IMR-90 (cell line): ENCODE results near the gene PRKCH. TPM values are rescaled to one million over a fixed set of nuclear protein-coding genes. Genes with fewer than 3 reads are reported as not detected.

ENCODE experiments used
- ATAC-seq: fragments of 200-7000 bp; cut with Tn5 transposase; 2 replicates; pipeline ENCODE4 v1.9.1; 2020; ENCODE audit warnings: low read depth, mild to moderate bottlenecking, moderate library complexity
- BruUV-seq: library from RNA; stranded (reverse); fragments of 400-500 nt; replicated peaks from 2 replicates; lab custom pipeline; 2021; lab: Mats Ljungman, UMichigan
- CTCF ChIA-PET: fragments of 300-600 bp; formaldehyde crosslinking; extraction: SDS; loops from one replicate; lab custom pipeline; 2021; ENCODE audit warnings: antibody characterized with exemption; lab: Yijun Ruan, JAX
- POLR2A ChIA-PET: fragments of 300-600 bp; sonication (Branson Sonifier 250); formaldehyde crosslinking; loops from one replicate; lab custom pipeline; 2022; ENCODE audit warnings: antibody characterized with exemption; ENCODE audit not compliant: unreplicated experiment; lab: Charles Lee
- DNase-seq: peaks from one replicate; pipeline ENCODE4 v3.0.0; 2013
- H2AFZ ChIP-seq: replicated peaks from 2 replicates; pipeline ENCODE3; 2013; ENCODE audit warnings: low read length, mild to moderate bottlenecking; ENCODE audit not compliant: poor library complexity
- H2AK5ac ChIP-seq: 2 replicates; pipeline ENCODE4 v1.6.1; 2013; ENCODE audit warnings: low read depth, low read length, inconsistent platforms
- H2AK9ac ChIP-seq: replicated peaks from 2 replicates; pipeline ENCODE3; 2013; ENCODE audit warnings: mild to moderate bottlenecking, low read depth, low read length, moderate library complexity; ENCODE audit not compliant: poor library complexity
- H2BK120ac ChIP-seq: 2 replicates; pipeline ENCODE4 v1.6.1; 2013; ENCODE audit warnings: low read depth, low read length, inconsistent platforms
- H2BK15ac ChIP-seq: 3 replicates; pipeline ENCODE4 v1.6.1; 2013; ENCODE audit warnings: low read depth, low read length, inconsistent platforms
- H2BK20ac ChIP-seq: 2 replicates; pipeline ENCODE4 v1.6.1; 2013; ENCODE audit warnings: low read depth, mild to moderate bottlenecking, inconsistent platforms, low read length, moderate library complexity
- H2BK5ac ChIP-seq: 2 replicates; pipeline ENCODE4 v1.6.1; 2013; ENCODE audit warnings: mild to moderate bottlenecking, low read depth, low read length, inconsistent platforms; ENCODE audit not compliant: poor library complexity, severe bottlenecking
- H3K14ac ChIP-seq: replicated peaks from 2 replicates; pipeline ENCODE4 v1.6.1; 2013; ENCODE audit warnings: low read depth, low read length, inconsistent platforms
- H3K18ac ChIP-seq: 2 replicates; pipeline ENCODE4 v1.6.1; 2013; ENCODE audit warnings: low read depth, low read length, control low read depth
- H3K23ac ChIP-seq: 2 replicates; pipeline ENCODE4 v1.6.1; 2013; ENCODE audit warnings: low read depth, low read length, inconsistent platforms
- H3K27ac ChIP-seq: 2 replicates; pipeline ENCODE4 v1.5.1; 2013; ENCODE audit warnings: mild to moderate bottlenecking, control low read depth, low read length; ENCODE audit not compliant: insufficient read depth
- H3K27me3 ChIP-seq: 2 replicates; pipeline ENCODE4 v1.6.1; 2013; ENCODE audit warnings: low read length; ENCODE audit not compliant: control insufficient read depth, insufficient read depth
- H3K36me3 ChIP-seq: 2 replicates; pipeline ENCODE4 v1.6.1; 2013; ENCODE audit warnings: low read length, mixed read lengths; ENCODE audit not compliant: control insufficient read depth, insufficient read depth
- H3K4ac ChIP-seq: 2 replicates; pipeline ENCODE4 v1.6.1; 2013; ENCODE audit warnings: low read depth, low read length, inconsistent platforms
- H3K4me1 ChIP-seq: 2 replicates; pipeline ENCODE4 v1.6.1; 2013; ENCODE audit warnings: low read length, mixed read lengths; ENCODE audit not compliant: control insufficient read depth, insufficient read depth
- H3K4me2 ChIP-seq: 2 replicates; pipeline ENCODE4 v1.6.1; 2013; ENCODE audit warnings: low read depth, mild to moderate bottlenecking, control low read depth, low read length, moderate library complexity
- H3K4me3 ChIP-seq: 2 replicates; pipeline ENCODE4 v1.5.1; 2013; ENCODE audit warnings: low read depth, mild to moderate bottlenecking, control low read depth, low read length, moderate library complexity; ENCODE audit not compliant: insufficient read depth
- H3K56ac ChIP-seq: 2 replicates; pipeline ENCODE4 v1.6.1; 2013; ENCODE audit warnings: low read length, inconsistent platforms; ENCODE audit not compliant: insufficient read depth; ENCODE audit errors: extremely low read depth
- H3K79me1 ChIP-seq, 2 experiments: 2 replicates each; pipeline ENCODE4 v1.6.1; 2013; ENCODE audit warnings: low read length in 2 of 2, inconsistent platforms in 1 of 2, low read depth in 1 of 2
- H3K9ac ChIP-seq: 2 replicates; pipeline ENCODE4 v1.6.1; 2013; ENCODE audit warnings: low read depth, low read length, control low read depth
- H3K9me1 ChIP-seq: 2 replicates; pipeline ENCODE4 v1.6.1; 2013; ENCODE audit warnings: low read length, inconsistent platforms; ENCODE audit not compliant: insufficient read depth
- H3K9me3 ChIP-seq: 2 replicates; pipeline ENCODE4 v1.6.1; 2013; ENCODE audit warnings: low read length; ENCODE audit not compliant: control insufficient read depth, insufficient read depth
- H4K20me1 ChIP-seq: 2 replicates; pipeline ENCODE4 v1.6.1; 2013; ENCODE audit warnings: low read length, inconsistent platforms; ENCODE audit not compliant: insufficient read depth
- H4K5ac ChIP-seq: 2 replicates; pipeline ENCODE4 v1.6.1; 2013; ENCODE audit warnings: mild to moderate bottlenecking, low read depth, low read length, control low read depth
- H4K8ac ChIP-seq, 2 experiments: 2 replicates each; pipeline ENCODE4 v1.6.1; 2013; ENCODE audit warnings: low read depth in 2 of 2, low read length in 2 of 2, control low read depth in 1 of 2, inconsistent platforms in 1 of 2
- H4K91ac ChIP-seq: 2 replicates; pipeline ENCODE4 v1.6.1; 2013; ENCODE audit warnings: low read depth, low read length, inconsistent platforms; ENCODE audit not compliant: insufficient read depth
- BHLHE40 ChIP-seq: fragments of 150-350 bp; IDR thresholded peaks from 2 replicates; pipeline ENCODE4 v1.6.1; 2016; ENCODE audit warnings: mild to moderate bottlenecking, low read depth, low read length
- CEBPB ChIP-seq: IDR thresholded peaks from 2 replicates; pipeline ENCODE4 v1.6.1; 2012; ENCODE audit warnings: low read depth, low read length, improper control_type of control experiment
- CHD1 ChIP-seq: IDR thresholded peaks from 2 replicates; pipeline ENCODE4 v1.6.1; 2012; ENCODE audit warnings: low read depth, low read length, improper control_type of control experiment
- CTCF ChIP-seq: conservative IDR thresholded peaks from 2 replicates; pipeline ENCODE4 v1.5.1; 2012; ENCODE audit warnings: mild to moderate bottlenecking, low read depth, low read length, improper control_type of control experiment
- ELK1 ChIP-seq: fragments of 150-350 bp; IDR thresholded peaks from 2 replicates; pipeline ENCODE4 v1.6.1; 2016; ENCODE audit warnings: low read depth, mild to moderate bottlenecking, low read length, moderate library complexity, borderline replicate concordance
- FOS ChIP-seq: fragments of 150-350 bp; IDR thresholded peaks from 2 replicates; pipeline ENCODE4 v1.6.1; 2016; ENCODE audit warnings: low read depth, low read length
- MAFK ChIP-seq: IDR thresholded peaks from 2 replicates; pipeline ENCODE4 v1.6.1; 2012; ENCODE audit warnings: low read depth, low read length, improper control_type of control experiment
- MAZ ChIP-seq: IDR thresholded peaks from 2 replicates; pipeline ENCODE4 v1.6.1; 2012; ENCODE audit warnings: low read depth, mild to moderate bottlenecking, low read length, improper control_type of control experiment, moderate library complexity, borderline replicate concordance
- MXI1 ChIP-seq: IDR thresholded peaks from 2 replicates; pipeline ENCODE4 v1.6.1; 2012; ENCODE audit warnings: low read depth, mild to moderate bottlenecking, low read length, moderate library complexity, borderline replicate concordance
- NFE2L2 ChIP-seq: fragments of 150-350 bp; IDR thresholded peaks from 2 replicates; pipeline ENCODE4 v1.6.1; 2016; ENCODE audit warnings: low read depth, mild to moderate bottlenecking, low read length
- POLR2A ChIP-seq: IDR thresholded peaks from 2 replicates; pipeline ENCODE4 v1.6.1; 2012; ENCODE audit warnings: mild to moderate bottlenecking, low read depth, low read length
- RAD21 ChIP-seq: IDR thresholded peaks from 2 replicates; pipeline ENCODE4 v1.6.1; 2012; ENCODE audit warnings: low read length, improper control_type of control experiment
- RCOR1 ChIP-seq: IDR thresholded peaks from 2 replicates; pipeline ENCODE4 v1.6.1; 2012; ENCODE audit warnings: mild to moderate bottlenecking, low read length, improper control_type of control experiment; ENCODE audit not compliant: insufficient replicate concordance
- RFX5 ChIP-seq: IDR thresholded peaks from 2 replicates; pipeline ENCODE4 v1.8.0; 2012; ENCODE audit warnings: low read depth, mild to moderate bottlenecking, low read length, moderate library complexity
- SMC3 ChIP-seq: fragments of 150-350 bp; IDR thresholded peaks from 2 replicates; pipeline ENCODE4 v1.6.1; 2016; ENCODE audit warnings: low read depth, mild to moderate bottlenecking, antibody characterized with exemption, low read length, moderate library complexity
- USF2 ChIP-seq: fragments of 150-350 bp; IDR thresholded peaks from 2 replicates; pipeline ENCODE4 v1.6.1; 2017; ENCODE audit warnings: mild to moderate bottlenecking, antibody characterized with exemption, low read length, low read depth
- WGBS, 2 experiments: methylation state at CpG; one replicate each; pipeline versions ENCODE4 v1.1.5 to v1.1.7; 2013; ENCODE audit warnings: missing lambda C conversion rate in 2 of 2; ENCODE audit not compliant: insufficient read length in 1 of 2; ENCODE audit errors: extremely low coverage in 2 of 2; 5-methylcytosine and 5-hydroxymethylcytosine counted together
- dilution Hi-C: fragments of 300-500 bp; cut with HindIII; formaldehyde crosslinking; loops from one replicate; pipeline ENCODE4 v1.14.3; 2018; ENCODE audit warnings: low sequenced_read_pairs; ENCODE audit not compliant: unreplicated experiment
- in situ Hi-C: fragments of 300-500 bp; cut with MboI; formaldehyde crosslinking; loops from 3 replicates; pipeline ENCODE4 v1.14.3; 2019; ENCODE audit warnings: low sequenced_read_pairs, inconsistent platforms, mixed read lengths
- intact Hi-C: fragments of 100-400 bp; cut with micrococcal nuclease; formaldehyde crosslinking; loops from 2 replicates; pipeline ENCODE4 v1.10.0; 2022
- polyA plus RNA-seq, 3 experiments: library from polyadenylated mRNA; depleted of rRNA; stranded (reverse); fragments of >200 nt; gene quantifications; 2 replicates each; pipeline ENCODE4 v1.2.3, GENCODE V29; 2012; ENCODE audit warnings: low replicate concordance in 1 of 3
- total RNA-seq: library from RNA; depleted of rRNA; stranded (reverse); fragments of >200 nt; gene quantifications from 2 replicates; pipeline ENCODE4 v1.2.3, GENCODE V29; 2012

Gene PRKCH
- total and polyA plus RNA-seq, 2 of the 4 experiments (the other 2 are of a cell fraction) = 1.6 to 2.3 TPM

- Histone ChIP-seq H3K18ac (no peak overlapping the region), H3K9me3 (no peaks in the 10 kb centered on the region), H3K23ac (no peak overlapping the region), H3K36me3 (no peaks in the 10 kb centered on the region), H2BK5ac (no peak overlapping the region), H3K27me3 (peaks cover 12% of the 10 kb centered on the region), H2AK9ac (no peak overlapping the region), H3K9ac (no peak overlapping the region), H3K4me3 (no peak overlapping the region), H3K14ac (no peak overlapping the region), H2BK20ac (no peak overlapping the region), H4K8ac (no peak overlapping the region), H2AFZ (no peak overlapping the region), H3K9me1 (no peaks in the 10 kb centered on the region), H3K27ac (no peak overlapping the region), H2BK120ac (no peak overlapping the region), H4K91ac (no peak overlapping the region), H4K20me1 (no peaks in the 10 kb centered on the region), H2AK5ac (no peak overlapping the region), H3K4me2 (no peak overlapping the region), H2BK15ac (no peak overlapping the region), H4K5ac (no peak overlapping the region), H3K4ac (no peak overlapping the region), H3K56ac (no peak overlapping the region), H3K79me1 (no peaks in the 10 kb centered on the region), H3K4me1 (no peaks in the 10 kb centered on the region)
- intact Hi-C loops = no loop called here
- dilution Hi-C loops = no loop called here
- POLR2A ChIA-PET = interaction anchor here (0.6 kb wide), 1 partner anchor 1037 kb away, joined by 6 read pairs; no protein-coding TSS in a partner anchor
- BruUV-seq = no TSS peak
- CTCF ChIA-PET = no interaction called here
- DNase-seq = no peak
- in situ Hi-C loops = no loop called here
- no peak for ATAC-seq
- no CpG with 5 or more reads among the region's 1 CpG for WGBS, 2 experiments
- TF ChIP-seq SMC3 = no peak
- no peak for TF ChIP-seq RAD21
- no peak for TF ChIP-seq BHLHE40
- no peak for TF ChIP-seq MAFK
- no peak for TF ChIP-seq USF2
- TF ChIP-seq ELK1 = no peak
- no peak for TF ChIP-seq CHD1
- no peak for TF ChIP-seq NFE2L2
- TF ChIP-seq MAZ = no peak
- no peak for TF ChIP-seq MXI1
- no peak for TF ChIP-seq RCOR1
- TF ChIP-seq CTCF = no peak
- TF ChIP-seq CEBPB = no peak
- TF ChIP-seq RFX5 = no peak
- no peak for TF ChIP-seq POLR2A
- TF ChIP-seq FOS = no peak
Observed at GRCh38 chr14:61290701-61291100, 30.7 kb upstream of the PRKCH start.
